Ishikawa (cell line): ENCODE measurements around the gene CLCNKB.

Source experiments
- CEBPB ChIP-seq: IDR thresholded peaks from 2 replicates; pipeline ENCODE4 v1.6.1; 2012
- CREB1 ChIP-seq: IDR thresholded peaks from 2 replicates; pipeline ENCODE4 v1.6.1; 2012; ENCODE audit warnings: low read depth
- EGR1 ChIP-seq: IDR thresholded peaks from 2 replicates; pipeline ENCODE4 v1.6.1; 2012
- EP300 ChIP-seq: IDR thresholded peaks from 2 replicates; pipeline ENCODE4 v1.6.1; 2012; ENCODE audit warnings: borderline replicate concordance
- FOXM1 ChIP-seq: IDR thresholded peaks from 2 replicates; pipeline ENCODE4 v1.6.1; 2012; ENCODE audit warnings: low read depth, borderline replicate concordance
- MAX ChIP-seq: IDR thresholded peaks from 2 replicates; pipeline ENCODE4 v1.6.1; 2012
- NFIC ChIP-seq: IDR thresholded peaks from 2 replicates; pipeline ENCODE4 v1.6.1; 2012
- RAD21 ChIP-seq: IDR thresholded peaks from 2 replicates; pipeline ENCODE4 v1.6.1; 2012; ENCODE audit warnings: low read depth
- TAF1 ChIP-seq: IDR thresholded peaks from 2 replicates; pipeline ENCODE4 v1.6.1; 2012; ENCODE audit warnings: low read depth, mild to moderate bottlenecking
- TCF12 ChIP-seq: IDR thresholded peaks from 2 replicates; pipeline ENCODE4 v1.6.1; 2012; ENCODE audit warnings: low read depth
- TEAD4 ChIP-seq: IDR thresholded peaks from 2 replicates; pipeline ENCODE4 v1.6.1; 2012
- YY1 ChIP-seq: IDR thresholded peaks from 2 replicates; pipeline ENCODE4 v1.6.1; 2012; ENCODE audit warnings: low read depth
- ZBTB7A ChIP-seq: IDR thresholded peaks from 2 replicates; pipeline ENCODE4 v1.6.1; 2012; ENCODE audit warnings: low read depth
- TF ChIP-seq, protein P1 (sequence below): IDR thresholded peaks from 2 replicates; pipeline ENCODE4 v1.6.1; 2012; ENCODE audit warnings: low read depth, mild to moderate bottlenecking
- TF ChIP-seq, protein P2 (sequence below): IDR thresholded peaks from 2 replicates; pipeline ENCODE4 v1.6.1; 2012

The CLCNKB gene

DNA sequence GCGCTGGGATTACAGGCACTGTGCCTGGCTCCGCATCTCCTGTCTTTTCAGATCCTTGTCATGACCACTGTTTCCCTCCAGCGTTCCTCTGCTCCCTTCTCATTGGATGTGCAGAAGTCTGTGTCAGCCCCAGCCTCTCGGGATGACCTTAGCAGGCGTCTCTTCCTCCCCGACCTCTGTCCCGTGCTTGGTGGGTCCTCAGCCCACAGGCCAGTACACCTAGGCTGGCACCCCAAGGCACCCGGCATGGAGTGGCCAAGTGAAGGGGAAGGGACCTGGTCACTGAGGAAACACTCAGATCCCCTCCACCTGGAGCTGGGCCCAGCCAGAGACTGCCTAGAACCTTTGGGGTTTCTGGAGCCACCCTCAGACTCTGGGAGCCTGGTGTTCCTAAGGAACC, 2.4 kb upstream of the CLCNKB start:
- no peak for TF ChIP-seq EGR1
- no peak for TF ChIP-seq TAF1
- TF ChIP-seq CREB1 = no peak
- TF ChIP-seq NFIC = no peak
- no peak for TF ChIP-seq TCF12
- no peak for TF ChIP-seq CEBPB
- no peak for TF ChIP-seq FOXM1

GRCh38 chr1:16042096-16042495, 1.5 kb upstream of the CLCNKB start:
- TF ChIP-seq CREB1 (no peak), NFIC (no peak), YY1 (no peak), TAF1 (no peak), MAX (no peak), TCF12 (no peak), RAD21 (no peak)
- TF ChIP-seq, protein P1, sequence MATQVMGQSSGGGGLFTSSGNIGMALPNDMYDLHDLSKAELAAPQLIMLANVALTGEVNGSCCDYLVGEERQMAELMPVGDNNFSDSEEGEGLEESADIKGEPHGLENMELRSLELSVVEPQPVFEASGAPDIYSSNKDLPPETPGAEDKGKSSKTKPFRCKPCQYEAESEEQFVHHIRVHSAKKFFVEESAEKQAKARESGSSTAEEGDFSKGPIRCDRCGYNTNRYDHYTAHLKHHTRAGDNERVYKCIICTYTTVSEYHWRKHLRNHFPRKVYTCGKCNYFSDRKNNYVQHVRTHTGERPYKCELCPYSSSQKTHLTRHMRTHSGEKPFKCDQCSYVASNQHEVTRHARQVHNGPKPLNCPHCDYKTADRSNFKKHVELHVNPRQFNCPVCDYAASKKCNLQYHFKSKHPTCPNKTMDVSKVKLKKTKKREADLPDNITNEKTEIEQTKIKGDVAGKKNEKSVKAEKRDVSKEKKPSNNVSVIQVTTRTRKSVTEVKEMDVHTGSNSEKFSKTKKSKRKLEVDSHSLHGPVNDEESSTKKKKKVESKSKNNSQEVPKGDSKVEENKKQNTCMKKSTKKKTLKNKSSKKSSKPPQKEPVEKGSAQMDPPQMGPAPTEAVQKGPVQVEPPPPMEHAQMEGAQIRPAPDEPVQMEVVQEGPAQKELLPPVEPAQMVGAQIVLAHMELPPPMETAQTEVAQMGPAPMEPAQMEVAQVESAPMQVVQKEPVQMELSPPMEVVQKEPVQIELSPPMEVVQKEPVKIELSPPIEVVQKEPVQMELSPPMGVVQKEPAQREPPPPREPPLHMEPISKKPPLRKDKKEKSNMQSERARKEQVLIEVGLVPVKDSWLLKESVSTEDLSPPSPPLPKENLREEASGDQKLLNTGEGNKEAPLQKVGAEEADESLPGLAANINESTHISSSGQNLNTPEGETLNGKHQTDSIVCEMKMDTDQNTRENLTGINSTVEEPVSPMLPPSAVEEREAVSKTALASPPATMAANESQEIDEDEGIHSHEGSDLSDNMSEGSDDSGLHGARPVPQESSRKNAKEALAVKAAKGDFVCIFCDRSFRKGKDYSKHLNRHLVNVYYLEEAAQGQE = no peak

GRCh38 chr1:16043950-16044349, 368 bp downstream of the CLCNKB start:
- TF ChIP-seq, protein P1 = no peak
- TF ChIP-seq TEAD4 (no peak), EP300 (no peak), CEBPB (no peak), EGR1 (no peak), ZBTB7A (no peak), FOXM1 (no peak), YY1 (no peak), MAX (no peak), NFIC (no peak), TAF1 (no peak), RAD21 (no peak), TCF12 (no peak), CREB1 (no peak)
- TF ChIP-seq, protein P2, sequence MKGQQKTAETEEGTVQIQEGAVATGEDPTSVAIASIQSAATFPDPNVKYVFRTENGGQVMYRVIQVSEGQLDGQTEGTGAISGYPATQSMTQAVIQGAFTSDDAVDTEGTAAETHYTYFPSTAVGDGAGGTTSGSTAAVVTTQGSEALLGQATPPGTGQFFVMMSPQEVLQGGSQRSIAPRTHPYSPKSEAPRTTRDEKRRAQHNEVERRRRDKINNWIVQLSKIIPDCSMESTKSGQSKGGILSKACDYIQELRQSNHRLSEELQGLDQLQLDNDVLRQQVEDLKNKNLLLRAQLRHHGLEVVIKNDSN = no peak

- no peak for TF ChIP-seq ZBTB7A
- no peak for TF ChIP-seq MAX
- no peak for TF ChIP-seq EP300
- TF ChIP-seq EGR1 = no peak
- TF ChIP-seq RAD21 = no peak
- TF ChIP-seq, protein P2 = no peak
- no peak for TF ChIP-seq YY1
- no peak for TF ChIP-seq NFIC
- TF ChIP-seq FOXM1 = no peak
Observed at GRCh38 chr1:16046842-16047241, 3.3 kb downstream of the CLCNKB start.

DNA sequence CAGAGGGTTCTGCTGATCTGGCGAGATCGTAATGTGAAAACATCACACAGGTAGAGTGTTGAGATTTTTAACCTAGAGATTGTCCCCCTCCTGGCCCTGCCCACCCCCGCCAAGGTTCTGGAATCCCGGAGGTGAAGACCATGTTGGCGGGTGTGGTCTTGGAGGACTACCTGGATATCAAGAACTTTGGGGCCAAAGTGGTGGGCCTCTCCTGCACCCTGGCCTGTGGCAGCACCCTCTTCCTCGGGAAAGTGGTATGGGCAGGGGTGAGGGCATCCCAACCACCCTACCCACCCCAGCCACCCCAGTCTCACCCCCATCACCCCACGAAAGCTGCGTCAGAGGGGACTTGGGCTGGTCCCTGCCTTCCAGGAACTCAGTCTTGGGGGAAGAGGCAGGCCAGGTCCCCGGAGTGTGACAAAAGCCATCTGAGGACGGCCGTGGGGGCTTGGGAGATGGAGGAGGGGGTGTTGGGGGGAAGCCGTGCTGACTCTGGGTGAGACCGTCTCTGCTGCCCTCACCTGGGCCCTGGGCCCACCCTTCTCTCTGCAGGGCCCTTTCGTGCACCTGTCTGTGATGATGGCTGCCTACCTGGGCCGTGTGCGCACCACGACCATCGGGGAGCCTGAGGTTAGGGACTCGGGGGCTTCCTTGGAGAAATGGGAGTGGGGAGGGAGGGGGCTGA, 4.4 kb downstream of the CLCNKB start:
- TF ChIP-seq ZBTB7A (no peak; the same call in 1 of the 2 replicates), FOXM1 (no peak), YY1 (no peak)
- TF ChIP-seq, protein P1 = no peak
